HG03520 (cell line): ENCODE data around the gene AVL9.
"Not testable (repeated sequence)": the region's sequence is repeated elsewhere in the genome, so short reads cannot be mapped to it uniquely, and the experiment has no call there.

Experiments used
- ATAC-seq: cut with Tn5 transposase; IDR thresholded peaks from one replicate; pipeline ENCODE4 v1.9.1; 2021; ENCODE audit warnings: mild to moderate bottlenecking, moderate library complexity; ENCODE audit not compliant: unreplicated experiment

AVL9 gene

GRCh38 chr7:32586291-32587221 lies 91.3 kb downstream of the AVL9 start:
- ATAC-seq: no peak

DNA sequence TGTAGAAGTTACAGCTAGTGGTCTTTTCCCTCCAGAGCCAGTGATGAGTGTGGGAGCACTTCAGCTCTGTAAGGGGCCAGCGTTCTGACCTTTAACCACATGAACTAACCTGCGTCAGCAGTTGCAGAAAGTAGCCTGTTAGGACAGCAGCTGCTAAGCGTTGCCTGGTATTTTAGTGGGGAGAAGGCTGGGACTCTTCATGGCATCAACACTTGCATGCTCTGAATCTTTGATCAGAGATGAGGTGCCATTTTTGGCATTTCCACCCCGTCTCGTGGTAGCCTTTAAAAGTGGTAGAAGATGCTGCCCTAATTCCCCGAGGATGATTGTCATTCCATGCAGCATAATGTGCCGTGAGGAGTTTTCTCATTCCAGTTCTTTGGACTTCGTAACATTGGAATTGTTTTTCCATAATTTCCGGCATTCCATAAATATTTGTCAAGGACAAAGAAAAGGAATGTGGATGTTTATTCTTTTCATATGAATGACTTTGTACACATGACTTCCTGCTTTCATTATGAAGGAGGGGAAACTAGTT lies 92.2 kb downstream of the AVL9 start:
- ATAC-seq: no peak

GRCh38 chr7:32588657-32589056 lies 93.4 kb downstream of the AVL9 start:
- no peak for ATAC-seq

DNA sequence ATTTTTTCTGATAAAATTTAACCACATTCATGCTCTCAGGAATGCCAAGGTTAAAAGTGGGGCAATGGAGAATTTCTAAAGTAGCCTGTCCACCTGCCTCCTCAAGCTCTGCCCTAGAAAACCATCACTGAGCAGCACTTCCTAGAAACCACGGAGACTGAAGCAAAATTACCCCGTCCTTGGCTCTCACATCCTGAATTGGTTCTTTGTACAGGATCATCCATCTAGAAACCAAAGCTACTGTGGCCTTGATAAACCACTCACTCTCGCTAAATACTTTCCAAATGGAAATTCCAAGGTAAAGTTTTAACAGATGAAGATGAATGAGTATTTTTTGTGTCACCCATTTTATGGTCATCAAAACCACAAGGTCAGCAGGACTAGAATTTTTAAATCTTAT lies 96.6 kb downstream of the AVL9 start:
- no peak for ATAC-seq

DNA sequence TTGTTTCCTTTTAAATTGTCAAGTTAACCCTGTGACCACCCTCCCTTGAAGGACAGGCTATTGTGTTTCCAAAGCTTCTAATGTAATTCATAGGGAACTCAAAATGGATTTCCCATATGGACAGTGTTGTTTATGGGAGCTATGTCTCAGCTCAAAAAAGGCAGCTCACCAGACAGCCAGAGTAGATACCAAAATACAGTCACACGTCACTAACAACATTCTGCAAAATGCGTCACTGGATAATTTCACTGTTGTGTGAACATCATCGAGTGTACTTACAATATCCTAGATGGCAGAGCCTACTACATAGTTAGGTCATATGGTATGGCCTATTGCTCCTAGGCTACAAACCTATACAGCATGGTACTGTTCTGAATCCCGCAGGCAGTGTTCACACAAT lies 97.4 kb downstream of the AVL9 start:
- no peak for ATAC-seq

DNA sequence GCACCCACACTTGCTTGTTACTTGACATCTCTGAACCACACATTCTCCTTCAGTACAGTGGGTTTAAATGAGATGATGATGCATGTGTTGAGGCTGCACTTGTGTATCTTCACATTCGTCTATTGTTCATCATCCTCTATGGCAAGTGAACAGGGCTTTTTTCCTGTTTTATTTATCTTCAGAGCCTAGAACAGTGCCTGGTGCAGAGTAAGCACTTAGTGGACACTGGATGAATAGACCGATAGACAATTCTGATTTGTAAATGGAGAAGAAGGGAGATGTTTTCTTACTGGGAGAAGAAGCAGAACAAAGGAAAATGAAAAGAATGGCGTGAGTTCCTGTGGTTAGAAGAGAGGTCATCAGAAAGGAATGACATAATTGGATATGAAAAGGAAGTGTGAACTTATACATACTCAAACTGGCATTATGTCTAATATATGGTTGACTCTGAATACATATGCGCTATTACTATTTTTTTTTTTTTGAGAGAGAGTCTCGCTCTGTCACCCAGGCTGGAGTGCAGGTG lies 99.7 kb downstream of the AVL9 start:
- ATAC-seq: no peak

DNA sequence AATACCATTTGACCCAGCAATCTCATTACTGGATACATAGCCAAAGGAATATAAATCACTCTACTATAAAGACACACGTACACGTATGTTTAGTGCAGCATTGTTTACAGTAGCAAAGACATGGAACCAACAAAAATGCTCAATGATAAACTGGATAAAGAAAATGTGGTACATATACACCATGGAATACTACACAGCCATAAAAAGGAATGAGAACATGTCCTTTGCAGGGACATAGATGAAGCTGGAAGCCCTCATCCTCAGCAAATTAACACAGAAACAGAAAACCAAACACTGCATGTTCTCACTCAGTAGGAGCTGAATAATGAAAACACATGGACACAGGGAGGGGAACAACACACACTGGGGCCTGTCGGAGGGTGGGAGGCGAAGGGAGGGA lies 105.9 kb downstream of the AVL9 start:
- not testable (repeated sequence) for ATAC-seq

DNA sequence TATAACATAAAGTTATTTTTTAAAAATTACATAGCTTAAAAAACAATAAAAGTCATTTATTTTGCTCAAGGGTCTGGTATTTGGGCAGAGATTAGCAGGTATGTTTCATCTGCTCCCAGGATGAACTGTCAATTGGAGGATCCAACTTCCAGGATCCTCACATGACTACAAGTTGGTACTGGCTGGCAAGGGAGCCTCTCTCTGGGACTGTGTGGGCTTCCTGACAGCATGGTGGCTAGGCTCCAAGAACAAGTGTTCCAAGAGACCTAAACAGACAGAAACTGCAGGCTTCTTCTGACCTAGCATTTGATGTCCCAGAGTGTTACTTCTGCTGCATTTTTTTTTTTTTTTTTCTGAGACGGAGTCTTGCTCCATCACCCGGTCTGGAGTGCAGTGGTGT lies 107.2 kb downstream of the AVL9 start:
- ATAC-seq: no peak

- not testable (repeated sequence) for ATAC-seq
Measured at GRCh38 chr7:32603492-32603891, 108.2 kb downstream of the AVL9 start.

- ATAC-seq: not testable (repeated sequence)
Measured at GRCh38 chr7:32604047-32604446, 108.8 kb downstream of the AVL9 start.

DNA sequence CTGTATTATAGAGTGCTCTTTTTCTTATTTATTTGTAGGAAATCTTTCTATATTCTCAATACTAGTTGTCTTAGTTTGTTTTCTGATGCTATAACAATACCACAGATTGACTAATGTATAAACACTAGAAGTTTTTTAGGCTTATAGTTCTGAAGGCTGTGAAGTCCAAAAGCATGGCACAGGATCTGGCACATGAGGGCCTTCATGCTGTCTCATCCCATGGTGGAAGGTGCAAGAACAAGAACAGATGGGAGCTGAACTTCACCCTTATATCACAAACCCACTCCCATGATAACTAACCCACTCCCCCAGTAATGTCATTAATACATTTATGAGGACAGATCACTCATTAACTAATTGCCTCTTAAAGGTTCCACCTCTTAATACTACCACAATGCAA lies 109.7 kb downstream of the AVL9 start:
- no peak for ATAC-seq

DNA sequence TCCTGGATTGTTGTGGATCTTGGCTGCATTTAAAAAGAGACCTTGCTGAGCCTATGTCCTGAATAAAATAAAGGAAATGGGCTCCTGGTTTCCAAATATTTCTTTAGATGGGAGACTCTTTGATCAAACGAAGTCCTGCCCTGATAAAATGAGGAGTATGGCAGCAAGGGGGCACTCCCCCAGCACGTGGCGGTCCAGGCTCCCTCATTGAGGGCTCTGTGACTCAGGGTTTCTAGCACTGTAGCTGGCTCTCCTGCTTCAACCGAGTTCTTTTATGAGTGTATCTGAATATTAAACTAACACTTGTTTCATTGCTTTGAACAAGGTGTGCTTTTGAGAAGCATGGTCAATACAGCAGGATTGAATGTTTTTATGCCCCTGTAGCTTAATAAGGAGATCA lies 114.2 kb downstream of the AVL9 start:
- ATAC-seq: no peak

GRCh38 chr7:32611201-32612099 lies 116.2 kb downstream of the AVL9 start:
- ATAC-seq: no peak

DNA sequence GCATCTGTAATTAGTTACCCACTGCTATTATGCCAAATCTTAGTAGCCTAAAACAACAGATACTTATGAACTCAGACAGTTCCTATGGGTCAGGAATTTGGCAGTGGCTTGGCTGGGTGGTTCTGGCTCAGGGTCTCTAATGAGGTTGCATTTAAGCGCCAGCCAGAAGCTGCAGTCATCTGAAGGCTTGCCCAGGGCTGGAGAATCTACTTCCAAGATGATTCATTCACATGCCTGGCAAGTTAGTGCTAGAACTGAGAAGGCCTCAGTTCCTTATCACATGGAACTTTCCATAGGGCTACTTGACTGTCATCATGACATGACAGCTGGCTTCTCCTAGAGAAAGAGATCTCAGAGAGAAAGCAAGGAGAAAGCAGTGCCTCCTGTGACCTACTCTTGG lies 121.3 kb downstream of the AVL9 start:
- ATAC-seq: no peak

GRCh38 chr7:32618470-32618869 lies 123.2 kb downstream of the AVL9 start:
- ATAC-seq: no peak

DNA sequence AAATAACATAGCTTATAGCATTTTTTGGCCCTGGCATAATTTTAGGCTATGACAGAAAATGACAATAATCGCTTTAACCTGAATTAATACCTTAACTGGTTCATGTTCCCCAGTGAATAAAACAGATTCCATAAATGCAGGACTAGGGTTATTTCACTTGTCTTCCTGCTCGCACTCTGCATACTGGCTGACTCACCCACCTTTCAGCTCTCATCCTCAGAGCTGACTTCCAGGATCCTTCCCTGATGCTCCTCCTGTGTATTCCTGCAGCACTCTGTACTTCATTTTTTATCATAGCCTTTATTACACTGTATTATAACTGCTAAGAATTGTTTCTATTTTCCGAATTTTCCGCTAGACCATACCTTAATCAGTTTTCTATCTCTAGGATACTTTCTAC lies 123.7 kb downstream of the AVL9 start:
- ATAC-seq: no peak

GRCh38 chr7:32619416-32619815 lies 124.1 kb downstream of the AVL9 start:
- not testable (repeated sequence) for ATAC-seq

- ATAC-seq: no peak
Measured at GRCh38 chr7:32631021-32631420, 135.7 kb downstream of the AVL9 start.

DNA sequence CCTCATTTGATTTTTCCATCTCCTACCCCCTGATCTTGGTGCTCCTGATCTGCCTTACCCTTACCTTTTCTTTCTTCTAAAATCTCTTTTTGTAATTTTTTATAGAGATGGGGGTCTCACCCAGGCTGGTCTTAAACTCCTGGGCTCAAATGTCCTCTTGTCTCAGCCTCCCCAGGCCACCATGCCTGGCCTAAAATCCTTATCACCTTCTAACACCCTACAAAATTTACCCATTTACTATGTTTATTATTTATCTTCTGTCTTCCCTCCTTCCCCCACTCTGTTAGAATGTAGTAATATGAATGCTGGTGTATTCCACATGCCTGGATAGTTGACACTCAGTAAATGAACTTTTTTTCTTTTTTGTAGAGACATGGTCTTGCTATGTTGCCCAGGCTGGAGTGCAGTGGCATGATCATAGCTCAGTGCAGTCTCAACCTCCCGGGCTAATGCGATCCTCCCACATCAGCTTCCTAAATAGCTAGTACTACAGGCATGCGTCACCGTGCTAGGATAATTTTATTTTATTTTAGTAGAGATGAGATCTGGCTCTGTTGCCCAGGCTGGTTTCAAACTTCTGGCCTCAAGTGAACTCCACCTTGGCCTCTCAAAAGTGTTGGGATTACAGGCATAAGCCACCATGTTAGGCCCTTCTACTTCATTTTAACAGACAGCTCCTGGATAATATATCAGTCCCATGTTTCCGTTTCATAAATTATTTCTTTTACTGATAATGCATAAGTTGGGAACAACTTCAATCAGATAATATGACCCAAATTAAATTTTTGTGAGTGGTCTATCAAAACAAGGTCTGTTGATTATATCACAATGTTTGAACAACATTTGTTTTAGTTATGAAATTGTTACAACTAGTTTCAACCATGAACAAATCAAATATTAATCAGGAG lies 136.6 kb downstream of the AVL9 start:
- ATAC-seq: not testable (repeated sequence)

- not testable (repeated sequence) for ATAC-seq
Measured at GRCh38 chr7:32633446-32633845, 138.2 kb downstream of the AVL9 start.
